ENCODE measurements around the gene GSTM1. TPM values are rescaled to one million over a fixed set of nuclear protein-coding genes. Genes with fewer than 3 reads are reported as not detected.
A peak's percentile ranks its signal among the peaks of the same experiment; 100 is the strongest.

Gene GSTM1
- total and polyA plus RNA-seq, 11 donors: 0.10 to 60.0 (median 26.8) TPM; not detected in 4

GRCh38 chr1:109643385-109644230 is 44.0 kb upstream of the GSTM1 start:
- TF ChIP-seq, protein P1, sequence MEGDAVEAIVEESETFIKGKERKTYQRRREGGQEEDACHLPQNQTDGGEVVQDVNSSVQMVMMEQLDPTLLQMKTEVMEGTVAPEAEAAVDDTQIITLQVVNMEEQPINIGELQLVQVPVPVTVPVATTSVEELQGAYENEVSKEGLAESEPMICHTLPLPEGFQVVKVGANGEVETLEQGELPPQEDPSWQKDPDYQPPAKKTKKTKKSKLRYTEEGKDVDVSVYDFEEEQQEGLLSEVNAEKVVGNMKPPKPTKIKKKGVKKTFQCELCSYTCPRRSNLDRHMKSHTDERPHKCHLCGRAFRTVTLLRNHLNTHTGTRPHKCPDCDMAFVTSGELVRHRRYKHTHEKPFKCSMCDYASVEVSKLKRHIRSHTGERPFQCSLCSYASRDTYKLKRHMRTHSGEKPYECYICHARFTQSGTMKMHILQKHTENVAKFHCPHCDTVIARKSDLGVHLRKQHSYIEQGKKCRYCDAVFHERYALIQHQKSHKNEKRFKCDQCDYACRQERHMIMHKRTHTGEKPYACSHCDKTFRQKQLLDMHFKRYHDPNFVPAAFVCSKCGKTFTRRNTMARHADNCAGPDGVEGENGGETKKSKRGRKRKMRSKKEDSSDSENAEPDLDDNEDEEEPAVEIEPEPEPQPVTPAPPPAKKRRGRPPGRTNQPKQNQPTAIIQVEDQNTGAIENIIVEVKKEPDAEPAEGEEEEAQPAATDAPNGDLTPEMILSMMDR (IDR thresholded peaks at IDR 0.05): peak; percentile 75 to 92 (median 84)
- no peak for TF ChIP-seq POLR2A (IDR thresholded peaks at IDR 0.05)
- 37 to 48% (median 40%) methylated on average over 24 to 32 of the region's 32 CpGs for WGBS, 4 donors
- H3K36me3 ChIP-seq: no peaks in the 10 kb centered on the region
- peak overlapping the region in 1 of 12 donors; percentile 25 for H3K27ac ChIP-seq
- H3K27me3 ChIP-seq: no peaks in the 10 kb centered on the region
- intact Hi-C loops (cut with DNase I): loop anchor here (1.0 to 10.0 kb wide), 8 partner anchors 44 to 344 kb away; partner anchors contain the start of genes AHCYL1 (in 8 of the 10), GNAI3 (in 5 of the 10) and GSTM1 (in 3 of the 10)
- H3K9me3 ChIP-seq: peaks cover 0 to 5% (median 0%) of the 10 kb centered on the region in 12 donors
- ATAC-seq (peak; percentile 84 to 93 (median 88)), DNase-seq (peak; percentile 78 to 93 (median 85))
- no peak overlapping the region for H3K4me3 ChIP-seq
- peaks cover 0 to 12% (median 7%) of the 10 kb centered on the region in 12 donors for H3K4me1 ChIP-seq

GRCh38 chr1:109644670-109645069 is 42.9 kb upstream of the GSTM1 start:
- TF ChIP-seq, protein P1 (IDR thresholded peaks at IDR 0.05): no peak
- TF ChIP-seq POLR2A (IDR thresholded peaks at IDR 0.05): no peak
- no peaks in the 10 kb centered on the region for H3K36me3 ChIP-seq
- no peak overlapping the region for H3K27ac ChIP-seq
- H3K4me1 ChIP-seq: peaks cover 0 to 12% (median 7%) of the 10 kb centered on the region in 12 donors
- H3K9me3 ChIP-seq: peaks cover 0 to 5% (median 0%) of the 10 kb centered on the region in 12 donors
- H3K27me3 ChIP-seq: no peaks in the 10 kb centered on the region
- WGBS, 4 donors: 63% methylated on average over 10 of the region's 10 CpGs; no CpG with 5 or more reads in 2 of the 4 donors
- no peak for DNase-seq
- H3K4me3 ChIP-seq: no peak overlapping the region
- no peak for ATAC-seq
- intact Hi-C loops (cut with DNase I): loop anchor here (5.0 to 10.0 kb wide), 6 partner anchors 43 to 343 kb away; partner anchors contain the start of genes AHCYL1 (in 8 of the 10), GNAI3 (in 5 of the 10) and GSTM1 (in 3 of the 10)

GRCh38 chr1:109649491-109649914 is 38.1 kb upstream of the GSTM1 start:
- ATAC-seq: peak in 1 of 4 donors; percentile 26
- no peak overlapping the region for H3K27ac ChIP-seq
- H3K9me3 ChIP-seq: peaks cover 0 to 5% (median 0%) of the 10 kb centered on the region in 12 donors
- no peaks in the 10 kb centered on the region for H3K36me3 ChIP-seq
- no peaks in the 10 kb centered on the region for H3K27me3 ChIP-seq
- peaks cover 0 to 3% (median 0%) of the 10 kb centered on the region in 12 donors for H3K4me1 ChIP-seq
- WGBS, 4 donors: 59 to 75% (median 68%) methylated on average over 4 of the region's 4 CpGs
- H3K4me3 ChIP-seq: peak overlapping the region in 7 of 12 donors; percentile 24 to 57 (median 36)
- no peak for TF ChIP-seq POLR2A (IDR thresholded peaks at IDR 0.05)
- TF ChIP-seq, protein P1 (IDR thresholded peaks at IDR 0.05): peak in 8 of 12 donors; percentile 10 to 47 (median 30)
- DNase-seq: no peak
- intact Hi-C loops (cut with DNase I): loop anchor here in 3 of 10 donors (10.0 kb wide), 1 partner anchor 335 kb away; the partner anchor contains the start of gene AHCYL1 (in 3 of the 3)

DNA sequence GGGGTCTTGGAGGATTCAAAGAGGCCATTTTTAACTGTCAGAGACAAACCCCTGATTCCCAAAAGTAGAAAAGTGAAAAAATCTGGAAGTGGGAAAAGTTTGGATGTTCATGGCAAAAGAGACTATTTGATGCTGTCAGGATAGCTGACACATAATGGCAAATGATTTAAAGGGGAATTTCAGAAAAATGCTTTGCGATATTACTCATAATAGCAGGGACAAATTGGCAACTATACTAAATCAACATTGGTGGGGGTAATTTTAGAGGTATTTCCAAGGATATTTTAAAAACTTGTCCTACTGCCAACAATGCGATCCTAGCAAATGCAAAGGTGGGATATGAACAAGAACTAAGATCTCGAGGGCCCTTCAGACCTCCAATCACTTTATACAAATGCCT is 37.0 kb upstream of the GSTM1 start:
- ATAC-seq: no peak
- Histone ChIP-seq H3K27ac (no peak overlapping the region), H3K27me3 (no peaks in the 10 kb centered on the region), H3K4me1 (peaks cover 0 to 13% (median 7%) of the 10 kb centered on the region in 12 donors), H3K4me3 (no peak overlapping the region), H3K36me3 (no peaks in the 10 kb centered on the region), H3K9me3 (peaks cover 0 to 5% (median 0%) of the 10 kb centered on the region in 12 donors)
- TF ChIP-seq, protein P1 (IDR thresholded peaks at IDR 0.05): no peak
- no peak for TF ChIP-seq POLR2A (IDR thresholded peaks at IDR 0.05)
- WGBS, 4 donors: 82 to 91% (median 86%) methylated on average over 3 of the region's 3 CpGs
- intact Hi-C loops (cut with DNase I): loop anchor here in 1 of 10 donors (5.0 kb wide), 1 partner anchor 37 kb away; the partner anchor contains the start of gene GSTM1
- DNase-seq: no peak
